ENCODE measurements around the gene FGD4. TPM values are rescaled to one million over a fixed set of nuclear protein-coding genes. Genes with fewer than 3 reads are reported as not detected.

The FGD4 gene
- total RNA-seq, 3 donors from 2014 or later = 50.5 to 57.8 (median 56.3) TPM

- no peak for TF ChIP-seq POLR2A (IDR thresholded peaks at IDR 0.05)
- TF ChIP-seq POLR2AphosphoS5 (IDR thresholded peaks at IDR 0.05) = no peak
- TF ChIP-seq CTCF (IDR thresholded peaks at IDR 0.05) = no peak
Observed at GRCh38 chr12:32397696-32398095, 1.7 kb upstream of the FGD4 start.

GRCh38 chr12:32398181-32398580 lies 1.2 kb upstream of the FGD4 start:
- intact Hi-C loops (cut with DNase I; ENCODE audit: low total_unique reads) = no loop called here
- no peaks in the 10 kb centered on the region for H3K4me1 ChIP-seq
- H3K36me3 ChIP-seq = no peaks in the 10 kb centered on the region
- H3K27ac ChIP-seq = peak overlapping the region in 1 of 2 donors; percentile 90
- H3K27me3 ChIP-seq = no peaks in the 10 kb centered on the region
- DNase-seq (ENCODE audit: low spot score in 2 of 2) = no peak
- no peak overlapping the region for H3K4me3 ChIP-seq
- H3K9me3 ChIP-seq = no peaks in the 10 kb centered on the region
- TF ChIP-seq CTCF (IDR thresholded peaks at IDR 0.05) = no peak
- no peak for TF ChIP-seq POLR2A (IDR thresholded peaks at IDR 0.05)
- no peak for TF ChIP-seq POLR2AphosphoS5 (IDR thresholded peaks at IDR 0.05)

More at GRCh38 chr12:32397696-32398095, 1.7 kb upstream of the FGD4 start:
- no peaks in the 10 kb centered on the region for H3K27me3 ChIP-seq
- intact Hi-C loops (cut with DNase I; ENCODE audit: low total_unique reads) = no loop called here
- H3K4me3 ChIP-seq = no peak overlapping the region
- H3K4me1 ChIP-seq = no peaks in the 10 kb centered on the region
- H3K36me3 ChIP-seq = no peaks in the 10 kb centered on the region
- H3K9me3 ChIP-seq = no peaks in the 10 kb centered on the region
- no peak for DNase-seq (ENCODE audit: low spot score in 2 of 2)
- H3K27ac ChIP-seq = peak overlapping the region in 1 of 2 donors; percentile 90

GRCh38 chr12:32398816-32399369 lies 465 bp upstream of the FGD4 start:
- no peak for TF ChIP-seq POLR2AphosphoS5 (IDR thresholded peaks at IDR 0.05)
- TF ChIP-seq POLR2A (IDR thresholded peaks at IDR 0.05) = no peak
- TF ChIP-seq CTCF (IDR thresholded peaks at IDR 0.05) = no peak
- Histone ChIP-seq H3K36me3 (no peaks in the 10 kb centered on the region), H3K4me1 (no peaks in the 10 kb centered on the region), H3K27ac (peak overlapping the region; percentile 88 to 90), H3K9me3 (no peaks in the 10 kb centered on the region), H3K4me3 (peak overlapping the region; percentile 73 to 78 (median 76)), H3K27me3 (no peaks in the 10 kb centered on the region)
- DNase-seq (ENCODE audit: low spot score in 2 of 2) = no peak
- intact Hi-C loops (cut with DNase I; ENCODE audit: low total_unique reads) = no loop called here

GRCh38 chr12:32400114-32400672 lies 835 bp downstream of the FGD4 start:
- H3K4me3 ChIP-seq = peak overlapping the region; percentile 73 to 78 (median 76)
- H3K36me3 ChIP-seq = no peaks in the 10 kb centered on the region
- intact Hi-C loops (cut with DNase I; ENCODE audit: low total_unique reads) = no loop called here
- H3K27ac ChIP-seq = peak overlapping the region; percentile 88 to 90
- no peak for DNase-seq (ENCODE audit: low spot score in 2 of 2)
- no peaks in the 10 kb centered on the region for H3K4me1 ChIP-seq
- no peaks in the 10 kb centered on the region for H3K27me3 ChIP-seq
- no peaks in the 10 kb centered on the region for H3K9me3 ChIP-seq
- no peak for TF ChIP-seq POLR2A (IDR thresholded peaks at IDR 0.05)
- no peak for TF ChIP-seq CTCF (IDR thresholded peaks at IDR 0.05)
- no peak for TF ChIP-seq POLR2AphosphoS5 (IDR thresholded peaks at IDR 0.05)

GRCh38 chr12:32400866-32401265 lies 1.5 kb downstream of the FGD4 start:
- Histone ChIP-seq H3K9me3 (no peaks in the 10 kb centered on the region), H3K27ac (peak overlapping the region in 1 of 2 donors; percentile 90), H3K36me3 (no peaks in the 10 kb centered on the region), H3K4me1 (no peaks in the 10 kb centered on the region), H3K27me3 (no peaks in the 10 kb centered on the region), H3K4me3 (peak overlapping the region; percentile 73 to 78 (median 76))
- TF ChIP-seq CTCF (IDR thresholded peaks at IDR 0.05) (no peak), POLR2AphosphoS5 (IDR thresholded peaks at IDR 0.05) (no peak), POLR2A (IDR thresholded peaks at IDR 0.05) (no peak)
- intact Hi-C loops (cut with DNase I; ENCODE audit: low total_unique reads) = no loop called here
- no peak for DNase-seq (ENCODE audit: low spot score in 2 of 2)
